ENCODE results near the gene MCAT.

DNA sequence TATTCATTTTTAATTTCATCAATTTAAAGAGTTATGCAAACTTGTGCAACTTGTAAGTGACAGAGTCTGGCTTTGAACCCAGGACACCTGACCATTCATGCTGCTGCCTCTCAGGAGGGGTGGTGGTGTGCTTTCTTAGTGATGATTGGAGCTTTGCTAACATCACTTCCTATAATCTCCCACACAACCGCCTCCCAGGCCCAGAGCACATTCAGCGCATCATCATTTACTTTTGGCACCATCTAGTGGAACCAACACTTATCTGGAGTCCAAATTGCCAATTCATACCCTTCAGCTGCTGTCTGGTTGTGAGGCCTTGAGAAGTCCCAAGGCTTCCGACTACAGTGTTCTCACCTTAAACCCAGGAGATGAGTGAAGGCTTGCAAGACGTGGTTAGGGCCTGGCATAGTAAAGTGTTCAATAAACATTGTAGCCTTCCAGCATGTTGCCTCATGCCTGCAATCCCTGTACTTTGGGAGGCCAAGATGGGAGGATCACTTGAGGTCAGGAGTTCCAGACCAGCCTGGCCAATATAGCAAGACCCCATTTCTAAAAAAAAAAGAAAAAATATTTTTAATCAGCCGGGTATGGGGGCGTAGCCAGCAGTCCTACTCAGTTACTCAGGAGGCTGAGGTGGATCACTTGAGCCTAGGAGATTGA lies 52.9 kb downstream of the MCAT start:
- TF ChIP-seq CTCF (IDR thresholded peaks at IDR 0.05) (peak in 5 of 6 experiments; percentile 29 to 45 (median 39)), POLR2A (IDR thresholded peaks at IDR 0.05) (peak in 1 of 2 donors; percentile 4)

Data from adrenal gland (tissue), 5 donors.